GM18868 (cell line): ENCODE measurements around the gene DACH1.

Source experiments
- ATAC-seq: cut with Tn5 transposase; IDR thresholded peaks from one replicate; pipeline ENCODE4 v1.9.1; 2021; ENCODE audit warnings: mild to moderate bottlenecking, moderate library complexity; ENCODE audit not compliant: unreplicated experiment

Gene DACH1

DNA sequence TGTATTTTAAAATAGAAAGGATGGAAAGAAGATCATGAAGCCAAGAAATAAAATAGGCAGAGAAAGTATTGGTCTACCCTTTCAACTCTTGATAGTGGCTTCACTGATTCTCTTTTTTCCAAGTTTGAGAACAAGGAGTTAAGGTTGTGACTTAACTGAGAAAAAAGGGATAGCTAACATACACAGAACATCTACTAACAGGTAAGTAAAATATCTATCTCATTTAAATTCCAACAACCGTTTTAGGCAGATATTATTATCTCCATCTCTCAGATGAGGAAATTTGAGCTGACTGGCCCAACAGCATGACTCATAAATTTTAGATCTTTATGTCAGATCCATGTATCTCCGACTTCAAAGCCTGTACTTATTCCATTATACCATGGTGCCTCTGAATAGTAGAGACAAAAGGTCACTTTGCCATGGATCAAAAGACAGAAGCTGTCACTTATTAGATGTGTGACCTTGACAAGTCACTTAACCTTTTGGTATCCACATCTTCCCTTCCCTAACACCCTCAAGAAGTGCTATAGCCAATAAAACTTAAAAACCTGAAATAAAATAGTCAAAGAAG is 152.1 kb downstream of the DACH1 start:
- no peak for ATAC-seq

DNA sequence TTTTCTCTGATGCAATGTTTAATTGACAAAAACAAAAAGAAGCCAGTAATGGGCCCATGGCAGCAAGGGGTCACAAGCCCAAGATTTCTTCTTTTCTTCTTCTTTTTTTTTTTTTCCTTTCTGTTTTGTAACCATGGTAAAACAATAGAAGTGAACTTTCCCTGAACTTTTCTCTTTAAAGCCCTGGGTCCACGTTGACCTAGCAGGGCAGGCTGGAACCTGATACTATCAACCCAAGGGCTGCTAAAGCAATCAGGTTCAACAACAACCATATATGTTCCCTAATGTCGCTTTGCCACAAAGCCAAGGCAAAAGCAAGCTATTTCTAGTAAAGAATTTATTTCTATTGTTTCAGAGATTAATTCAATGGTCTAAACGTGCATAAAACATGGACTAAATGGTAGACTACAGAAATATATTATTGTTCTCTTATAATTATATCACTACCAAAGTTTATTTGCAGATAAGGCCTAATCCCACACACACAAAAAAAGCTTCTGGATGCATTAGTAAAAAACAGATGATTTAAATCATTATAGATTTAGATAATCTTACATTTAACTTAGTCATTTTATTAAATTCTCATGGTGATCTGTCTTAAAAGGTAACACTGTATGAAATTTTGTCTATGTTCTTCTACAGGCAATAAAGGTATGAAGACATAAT is 153.9 kb downstream of the DACH1 start:
- ATAC-seq: no peak

DNA sequence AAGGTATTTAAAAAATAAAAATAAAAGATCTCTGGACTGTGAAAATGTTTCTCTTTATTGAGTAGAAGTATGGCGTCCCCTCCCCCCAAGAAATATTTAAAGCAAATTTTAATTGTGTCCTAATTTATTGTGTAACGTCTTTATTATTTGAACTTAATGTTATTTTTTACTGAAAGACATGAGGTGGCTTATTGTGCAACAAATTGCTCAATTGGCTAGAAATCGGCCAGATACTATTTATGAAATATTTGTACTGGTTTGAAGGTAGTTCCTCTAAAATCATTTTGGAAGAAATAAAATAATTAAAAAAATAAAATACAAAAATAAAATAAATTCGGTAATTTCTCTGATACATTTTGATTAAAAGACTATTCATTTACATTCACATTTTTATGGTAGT is 162.3 kb downstream of the DACH1 start:
- no peak for ATAC-seq

DNA sequence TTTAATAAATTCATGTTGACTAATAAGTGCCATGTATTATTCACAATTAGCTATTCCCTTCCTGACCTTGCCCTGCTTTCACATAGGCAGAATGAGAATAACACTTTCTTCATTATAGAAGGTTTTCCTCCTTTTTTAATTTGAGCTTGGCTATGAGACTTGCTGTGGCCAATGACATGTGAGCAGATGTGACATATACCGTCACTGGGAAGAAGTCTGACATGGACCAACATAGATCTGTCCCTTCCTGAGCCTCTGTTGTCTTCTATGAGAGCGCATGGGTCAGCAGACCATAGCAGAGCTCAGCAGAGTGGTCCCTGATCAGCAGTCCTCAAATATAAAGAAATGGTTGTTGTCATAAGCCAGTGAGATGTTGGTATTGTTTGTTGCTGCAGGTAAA is 163.9 kb downstream of the DACH1 start:
- ATAC-seq: no peak

DNA sequence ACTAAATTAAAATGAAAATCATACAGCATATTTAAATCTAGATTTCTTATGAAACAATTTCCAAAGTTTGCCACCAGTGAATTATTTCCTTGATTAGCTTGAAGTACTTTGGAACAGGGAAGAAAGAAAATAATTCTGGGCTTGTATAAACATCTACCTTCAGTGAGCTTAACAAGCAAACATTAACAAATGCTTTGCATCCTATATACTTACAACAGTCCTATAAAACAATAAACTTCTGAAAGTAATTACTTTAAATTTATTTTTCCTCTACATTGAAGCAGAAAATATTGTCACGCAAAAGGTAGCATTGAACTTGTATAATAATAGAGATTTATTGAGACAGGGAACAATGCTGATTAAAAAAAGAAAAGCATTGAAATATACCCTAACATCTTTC is 164.8 kb downstream of the DACH1 start:
- ATAC-seq: no peak

DNA sequence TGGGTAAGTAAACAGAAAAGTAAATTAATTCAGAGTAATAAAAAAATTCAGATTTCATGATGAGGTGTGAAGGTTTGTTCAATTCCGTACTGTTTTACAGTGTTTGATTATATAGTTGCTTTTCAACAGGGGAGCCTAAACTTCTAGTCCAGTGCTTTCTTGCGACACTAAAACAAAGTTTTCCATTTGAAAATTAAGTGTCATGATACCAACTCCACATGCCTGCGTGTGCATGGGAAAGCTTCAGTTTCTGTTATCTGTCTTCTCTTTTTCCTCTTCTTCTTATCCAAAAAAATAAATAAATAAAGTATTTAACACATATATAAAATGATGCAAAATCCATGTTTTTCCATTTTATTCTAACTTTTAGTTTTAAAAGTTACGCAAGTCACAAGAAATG is 165.3 kb downstream of the DACH1 start:
- ATAC-seq: no peak

DNA sequence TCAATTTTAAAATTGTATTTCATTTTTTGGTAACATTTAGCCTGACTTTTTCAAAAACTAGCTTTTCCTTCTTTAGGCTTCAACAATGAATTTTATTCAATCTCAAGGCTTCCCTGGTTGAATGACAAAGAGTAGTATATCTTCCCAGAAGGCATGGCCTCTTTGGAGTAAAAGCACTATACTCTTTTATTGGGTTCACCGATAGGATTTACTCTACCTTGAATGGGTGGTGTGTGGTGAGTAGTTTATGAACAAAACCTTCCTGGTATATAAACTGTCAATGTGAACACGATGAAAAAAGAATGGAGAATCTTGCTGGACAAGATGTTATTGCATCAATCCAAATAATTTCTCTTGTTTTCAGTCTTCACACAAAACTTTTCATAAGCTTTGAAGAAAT is 167.7 kb downstream of the DACH1 start:
- ATAC-seq: no peak

DNA sequence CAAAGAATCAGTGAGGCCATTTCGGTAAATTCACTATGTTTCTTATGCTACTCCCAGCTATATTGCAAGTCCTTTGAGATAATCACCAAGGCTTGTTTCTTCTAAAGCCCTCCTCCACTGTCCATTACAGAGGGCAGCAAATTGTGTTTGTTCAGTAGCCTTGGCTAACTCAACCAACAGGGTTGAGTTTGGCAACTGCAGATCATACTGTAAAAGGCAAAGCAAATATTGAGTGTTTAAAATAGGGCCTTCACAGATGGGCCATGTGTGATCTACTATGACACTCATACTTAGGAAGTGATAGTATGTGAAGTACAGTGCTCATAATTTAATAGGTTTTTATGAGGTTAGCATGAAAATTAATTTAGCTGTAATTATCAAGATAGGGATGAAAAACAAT is 171.3 kb downstream of the DACH1 start:
- no peak for ATAC-seq

DNA sequence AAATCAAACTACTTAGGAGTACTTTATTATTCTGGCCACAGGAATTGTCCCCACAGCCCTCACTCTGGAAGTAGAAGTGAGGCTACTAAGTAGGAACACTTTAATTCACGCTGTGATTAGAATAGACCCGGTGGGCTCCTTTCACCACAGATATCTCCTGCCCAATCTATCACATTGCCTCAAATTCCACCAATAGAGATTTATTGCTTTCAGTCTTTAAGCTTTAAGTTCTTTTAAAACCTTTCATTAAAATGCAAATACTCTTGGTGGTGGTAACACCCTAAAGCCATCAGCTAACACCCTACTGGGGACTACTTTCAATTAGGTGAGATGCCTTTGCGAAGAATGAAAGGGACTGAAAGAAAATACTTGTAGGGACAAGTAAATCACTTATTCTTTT is 181.9 kb downstream of the DACH1 start:
- ATAC-seq: no peak

DNA sequence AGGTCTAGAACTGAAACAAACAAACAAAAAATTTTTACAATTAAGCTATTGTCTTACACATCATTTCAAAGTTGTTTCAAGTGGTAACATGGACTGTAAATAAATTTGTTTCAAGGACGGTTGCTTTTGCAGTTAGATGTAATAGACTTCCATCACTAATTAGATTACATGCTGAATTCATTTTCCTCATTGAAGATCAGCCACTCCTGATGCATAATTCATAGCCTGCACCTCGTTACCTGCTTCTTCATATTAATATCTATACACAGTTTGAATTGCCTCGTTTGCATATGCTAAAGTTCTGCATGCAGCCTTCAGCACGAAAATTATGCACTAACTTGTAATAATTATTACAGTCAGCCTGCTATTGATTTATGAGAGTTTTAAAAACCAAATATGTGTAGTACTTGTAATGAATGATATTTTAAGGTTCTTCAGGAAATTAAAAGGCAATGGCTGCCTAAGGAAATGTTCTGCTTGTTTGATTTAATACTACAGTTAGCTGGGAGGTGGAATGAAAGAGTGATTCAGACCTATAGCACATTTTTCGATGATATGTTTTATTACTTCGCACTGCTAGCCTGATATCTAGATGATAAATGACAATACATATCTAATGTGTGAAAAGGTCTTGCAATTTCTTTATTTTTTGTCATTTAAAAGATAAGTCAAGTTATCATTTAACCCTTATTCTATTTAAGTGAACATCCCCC is 184.9 kb downstream of the DACH1 start:
- ATAC-seq: no peak

DNA sequence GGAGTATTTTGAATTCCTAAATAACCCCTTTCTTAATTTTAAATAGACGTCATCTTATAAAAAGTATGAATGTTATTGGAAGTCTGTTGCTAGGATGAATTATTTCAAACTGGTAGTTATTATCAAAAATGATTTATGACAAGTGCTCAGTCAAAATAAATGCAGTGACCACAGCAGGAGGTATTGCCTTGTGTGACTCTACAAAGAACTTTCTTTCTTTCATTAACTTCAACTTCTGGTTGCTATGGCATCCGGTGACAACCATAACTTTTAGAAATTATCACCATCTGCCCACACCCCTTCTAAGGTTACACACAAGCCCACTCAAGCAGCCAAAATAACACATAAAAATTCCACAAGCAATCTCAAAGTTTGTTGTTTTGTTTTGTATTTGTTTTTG is 189.9 kb downstream of the DACH1 start:
- no peak for ATAC-seq

DNA sequence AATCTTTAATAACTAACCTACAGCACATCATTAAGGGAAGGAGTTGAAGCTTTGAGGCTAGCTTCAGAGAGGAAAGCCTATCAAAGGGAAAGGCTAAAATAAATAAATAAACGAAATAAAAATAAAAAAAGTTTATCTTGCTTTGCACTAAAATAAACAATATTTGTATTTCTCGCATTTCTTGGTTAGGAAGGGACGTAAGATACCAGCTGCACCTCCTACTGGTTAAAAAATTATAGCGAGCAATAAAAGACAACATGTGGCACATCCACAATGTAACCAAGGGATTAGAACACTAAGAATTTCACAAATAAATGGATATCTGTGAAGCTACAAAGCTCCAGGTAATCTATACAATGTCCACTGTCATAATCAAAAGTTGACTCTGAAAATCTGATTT is 194.5 kb downstream of the DACH1 start:
- ATAC-seq: no peak

DNA sequence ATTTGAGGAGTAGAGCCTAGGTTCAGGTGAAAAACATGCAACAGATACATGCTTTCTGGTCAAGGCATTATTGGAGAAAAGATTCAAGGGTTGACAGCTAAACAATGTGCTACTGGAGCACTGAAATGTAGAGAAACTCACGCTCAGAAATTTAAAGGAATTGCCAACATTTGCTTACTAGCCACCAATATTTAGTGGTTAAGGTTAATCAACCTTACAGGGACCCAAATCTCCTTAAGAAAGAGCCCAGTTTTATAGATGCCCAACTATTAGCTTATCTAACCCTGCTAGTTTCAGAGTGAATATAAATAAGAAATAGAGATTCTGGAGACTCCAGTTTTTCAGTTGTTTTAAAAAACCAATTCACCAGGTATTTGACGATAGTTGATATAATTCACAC is 203.6 kb downstream of the DACH1 start:
- ATAC-seq: no peak

DNA sequence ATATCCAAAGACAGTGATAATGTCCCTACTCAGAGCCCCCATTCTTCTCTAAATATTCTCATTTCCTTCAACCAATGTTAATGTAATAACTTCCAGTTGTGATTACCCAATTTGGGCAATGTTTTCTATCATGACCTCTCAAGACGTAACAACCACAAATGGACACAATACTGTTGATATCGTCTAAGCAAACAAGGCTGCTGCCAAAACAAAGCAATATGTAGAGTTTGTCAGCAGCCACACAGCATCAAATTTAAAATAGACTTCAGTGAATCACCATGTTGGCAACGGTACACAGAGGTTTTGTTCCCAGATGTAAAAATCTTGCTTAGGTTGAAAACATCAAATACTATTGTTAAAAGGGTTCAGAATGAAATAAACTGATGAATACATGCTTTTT is 205.1 kb downstream of the DACH1 start:
- ATAC-seq: no peak

DNA sequence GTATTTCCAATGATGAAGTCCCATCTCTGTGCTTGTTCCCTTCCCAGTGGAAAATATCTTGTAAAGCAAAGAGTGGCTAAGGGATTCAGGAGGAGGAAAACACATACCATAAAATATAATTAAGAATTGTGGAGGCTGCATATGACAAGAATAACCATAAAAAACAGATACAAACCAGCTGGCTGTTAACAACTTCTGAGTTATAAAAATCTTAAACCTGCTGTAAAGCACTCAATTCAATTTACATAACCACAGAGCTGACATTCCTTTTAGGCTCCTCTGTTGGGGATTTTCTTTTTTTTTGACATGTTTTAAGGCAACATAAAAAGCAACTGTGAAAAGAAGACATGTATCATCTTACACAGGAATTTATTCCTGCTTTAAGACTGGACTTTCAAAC is 207.6 kb downstream of the DACH1 start:
- no peak for ATAC-seq

DNA sequence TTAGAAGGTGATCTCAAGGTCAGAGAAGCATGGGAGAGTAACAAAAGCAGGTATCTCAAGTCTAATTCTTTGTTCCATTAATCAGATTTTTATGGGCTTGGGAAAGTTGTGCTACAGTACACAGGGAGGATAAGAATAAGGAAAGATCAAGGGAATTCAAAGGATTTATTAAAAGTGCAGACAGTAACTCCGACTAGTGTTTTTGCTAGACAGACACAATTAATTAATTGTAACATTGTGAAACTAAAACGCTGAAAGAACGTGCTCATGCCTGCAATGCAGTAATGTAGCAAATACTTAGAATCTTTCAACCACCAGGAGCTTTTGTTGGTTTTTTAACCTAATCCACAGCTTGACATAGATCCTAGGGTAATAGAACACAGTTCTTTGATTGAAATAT is 221.5 kb downstream of the DACH1 start:
- ATAC-seq: no peak

DNA sequence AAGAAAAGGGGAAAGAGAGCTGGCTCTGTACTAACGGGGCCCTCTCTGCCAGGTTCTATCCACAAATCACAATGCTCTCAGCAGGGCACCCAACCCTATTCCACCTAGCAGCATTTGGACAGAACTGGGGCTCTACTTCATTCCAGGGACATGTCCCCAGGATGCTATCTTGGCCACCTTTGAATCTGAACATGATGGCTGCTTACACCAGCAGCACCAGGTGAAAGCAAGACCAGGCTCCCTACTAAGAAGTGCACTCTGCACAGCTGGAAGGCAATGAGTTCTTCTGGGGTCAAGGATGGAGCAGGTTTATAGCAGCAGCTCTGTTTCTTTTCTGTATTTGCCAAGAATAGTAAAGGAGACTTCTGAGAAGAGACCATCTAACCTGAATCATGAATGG is 222.4 kb downstream of the DACH1 start:
- ATAC-seq: no peak

DNA sequence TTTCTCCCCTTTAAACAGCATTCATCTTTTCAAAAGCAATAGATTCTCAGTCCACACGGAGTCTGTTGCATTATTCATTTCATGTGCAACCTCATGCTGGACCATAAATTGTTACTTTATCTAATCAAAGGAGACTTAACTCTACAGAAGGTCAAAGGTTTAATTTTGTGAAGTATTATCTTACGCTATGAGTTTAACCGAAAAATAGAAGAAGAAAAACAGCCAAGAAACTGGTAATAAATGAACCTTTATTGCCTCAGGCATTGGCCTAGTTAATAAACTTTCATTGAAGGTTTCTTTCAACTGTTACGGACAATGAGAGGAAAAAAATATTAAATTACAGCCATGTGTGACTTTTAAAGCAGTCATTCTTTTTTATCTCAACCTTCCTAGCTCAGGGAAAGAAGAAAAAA is 223.6 kb downstream of the DACH1 start:
- ATAC-seq: no peak

DNA sequence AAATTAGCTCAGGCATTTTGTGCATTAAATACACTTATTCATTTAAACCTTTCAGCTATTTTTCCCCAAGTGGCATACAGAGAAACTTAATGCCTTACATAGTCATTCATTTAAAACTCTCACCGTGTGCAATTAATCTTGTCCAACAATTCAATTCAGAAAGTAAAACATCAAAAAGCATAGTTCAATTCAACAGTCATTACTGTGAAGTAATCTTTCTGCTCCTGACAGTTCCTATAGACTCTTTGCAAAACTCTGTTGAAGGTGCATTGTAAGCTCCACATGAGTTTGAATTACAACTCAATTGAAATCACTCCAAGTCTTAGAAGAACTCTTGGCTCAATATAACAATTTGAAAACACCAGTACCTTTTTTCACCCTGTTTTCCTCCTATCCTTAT is 228.3 kb downstream of the DACH1 start:
- no peak for ATAC-seq

DNA sequence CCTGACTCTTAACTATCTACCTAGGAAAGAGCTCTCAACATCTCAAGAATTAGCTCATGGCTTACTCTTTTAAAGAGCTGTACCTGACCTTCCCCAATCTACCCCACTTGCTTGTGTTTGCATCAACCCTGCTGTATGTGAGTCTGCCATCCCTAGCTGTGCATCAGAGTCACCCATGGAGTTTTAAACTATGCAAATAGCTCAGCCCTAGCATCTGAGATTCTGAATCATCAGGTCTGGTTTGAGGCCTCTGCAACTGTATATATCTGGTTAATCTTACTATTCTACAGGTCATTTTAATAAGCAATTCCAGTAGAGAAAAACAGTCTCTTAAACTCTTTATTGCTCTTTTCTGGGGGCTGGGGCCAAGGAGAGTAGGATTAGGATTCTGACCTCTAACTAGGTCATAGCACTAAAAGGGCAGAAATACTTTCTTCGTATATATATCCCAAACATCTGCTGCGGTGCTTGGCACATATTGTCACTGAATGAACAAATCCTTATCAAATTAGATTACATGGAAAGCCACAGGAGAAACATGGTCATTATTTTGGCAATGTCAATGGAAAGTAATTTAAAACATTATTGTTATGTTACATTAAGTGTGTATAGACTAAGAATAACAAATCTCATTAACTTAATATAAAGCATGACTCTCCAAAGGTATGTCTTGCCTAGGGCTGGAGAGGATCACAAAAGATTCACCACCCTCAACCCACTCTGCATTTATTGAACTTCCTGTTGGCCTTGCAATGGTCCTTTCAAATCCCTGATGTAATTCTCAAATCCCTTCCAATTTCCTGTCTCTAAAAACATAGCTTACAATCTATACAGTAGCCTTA is 232.2 kb downstream of the DACH1 start:
- ATAC-seq: no peak

DNA sequence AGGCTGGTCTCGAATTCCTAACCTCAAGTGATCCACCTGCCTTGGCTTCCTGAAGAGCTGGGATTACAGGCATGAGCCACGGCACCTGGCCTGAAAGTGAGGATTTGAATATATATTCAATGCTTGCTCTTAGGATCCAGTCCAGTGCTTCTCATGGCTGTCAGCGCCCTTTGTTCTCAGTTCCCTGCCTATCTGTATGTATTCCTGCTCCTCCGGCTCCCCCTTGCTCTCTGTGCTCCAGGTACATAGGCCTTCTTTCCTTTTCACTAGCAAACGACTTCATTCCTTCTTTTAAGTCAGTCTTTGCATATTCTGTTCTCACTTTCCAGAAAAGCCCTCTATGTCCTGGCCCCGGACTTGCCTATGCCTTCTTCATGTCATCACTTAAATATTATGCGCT is 232.8 kb downstream of the DACH1 start:
- no peak for ATAC-seq

DNA sequence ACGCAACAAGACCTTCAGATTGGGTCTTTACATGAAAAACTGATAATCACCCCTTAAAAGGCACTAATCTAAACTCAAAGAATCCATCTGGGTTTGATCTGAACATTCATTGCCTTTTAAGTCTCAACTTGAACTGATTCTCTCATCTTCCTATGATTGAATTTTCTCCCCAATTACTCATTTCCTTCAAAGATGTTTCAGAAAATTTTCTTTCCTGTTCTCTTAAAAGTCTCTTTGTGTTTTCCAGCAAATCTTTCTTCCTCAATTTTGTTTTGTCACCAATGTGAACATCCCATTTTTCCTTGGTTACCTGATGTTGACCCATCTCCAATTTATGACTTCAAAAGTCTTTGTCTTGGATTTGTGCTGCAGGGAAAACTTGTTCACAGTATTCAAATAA is 234.3 kb downstream of the DACH1 start:
- ATAC-seq: no peak
